ENCODE measurements around the gene EXT2.

EXT2 gene

GRCh38 chr11:44190883-44191230 is 95.4 kb downstream of the EXT2 start:
- TF ChIP-seq, protein P1, sequence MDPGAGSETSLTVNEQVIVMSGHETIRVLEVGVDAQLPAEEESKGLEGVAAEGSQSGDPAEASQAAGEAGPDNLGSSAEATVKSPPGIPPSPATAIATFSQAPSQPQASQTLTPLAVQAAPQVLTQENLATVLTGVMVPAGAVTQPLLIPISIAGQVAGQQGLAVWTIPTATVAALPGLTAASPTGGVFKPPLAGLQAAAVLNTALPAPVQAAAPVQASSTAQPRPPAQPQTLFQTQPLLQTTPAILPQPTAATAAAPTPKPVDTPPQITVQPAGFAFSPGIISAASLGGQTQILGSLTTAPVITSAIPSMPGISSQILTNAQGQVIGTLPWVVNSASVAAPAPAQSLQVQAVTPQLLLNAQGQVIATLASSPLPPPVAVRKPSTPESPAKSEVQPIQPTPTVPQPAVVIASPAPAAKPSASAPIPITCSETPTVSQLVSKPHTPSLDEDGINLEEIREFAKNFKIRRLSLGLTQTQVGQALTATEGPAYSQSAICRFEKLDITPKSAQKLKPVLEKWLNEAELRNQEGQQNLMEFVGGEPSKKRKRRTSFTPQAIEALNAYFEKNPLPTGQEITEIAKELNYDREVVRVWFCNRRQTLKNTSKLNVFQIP (CRISPR knock-in tag; IDR thresholded peaks at IDR 0.05; ENCODE audit: borderline replicate concordance, low read depth), result no peak
- TF ChIP-seq ZC3H10 (CRISPR knock-in tag; IDR thresholded peaks at IDR 0.05) (no peak), CSDC2 (CRISPR knock-in tag; IDR thresholded peaks at IDR 0.05) (no peak), PPARA (CRISPR knock-in tag; IDR thresholded peaks at IDR 0.05; ENCODE audit: borderline replicate concordance) (no peak), ZNF70 (CRISPR knock-in tag; IDR thresholded peaks at IDR 0.05) (no peak), ISL1 (CRISPR knock-in tag; IDR thresholded peaks at IDR 0.05) (no peak), ARNTL (CRISPR knock-in tag; IDR thresholded peaks at IDR 0.05; ENCODE audit: borderline replicate concordance, low read depth) (no peak), PATZ1 (CRISPR knock-in tag; IDR thresholded peaks at IDR 0.05; ENCODE audit: borderline replicate concordance) (no peak), CREB5 (CRISPR knock-in tag; IDR thresholded peaks at IDR 0.05; ENCODE audit: low read depth) (no peak)
- TF ChIP-seq, protein P2, sequence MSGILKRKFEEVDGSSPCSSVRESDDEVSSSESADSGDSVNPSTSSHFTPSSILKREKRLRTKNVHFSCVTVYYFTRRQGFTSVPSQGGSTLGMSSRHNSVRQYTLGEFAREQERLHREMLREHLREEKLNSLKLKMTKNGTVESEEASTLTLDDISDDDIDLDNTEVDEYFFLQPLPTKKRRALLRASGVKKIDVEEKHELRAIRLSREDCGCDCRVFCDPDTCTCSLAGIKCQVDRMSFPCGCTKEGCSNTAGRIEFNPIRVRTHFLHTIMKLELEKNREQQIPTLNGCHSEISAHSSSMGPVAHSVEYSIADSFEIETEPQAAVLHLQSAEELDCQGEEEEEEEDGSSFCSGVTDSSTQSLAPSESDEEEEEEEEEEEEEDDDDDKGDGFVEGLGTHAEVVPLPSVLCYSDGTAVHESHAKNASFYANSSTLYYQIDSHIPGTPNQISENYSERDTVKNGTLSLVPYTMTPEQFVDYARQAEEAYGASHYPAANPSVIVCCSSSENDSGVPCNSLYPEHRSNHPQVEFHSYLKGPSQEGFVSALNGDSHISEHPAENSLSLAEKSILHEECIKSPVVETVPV (CRISPR knock-in tag; IDR thresholded peaks at IDR 0.05), result no peak
- ATAC-seq, result no peak

DNA sequence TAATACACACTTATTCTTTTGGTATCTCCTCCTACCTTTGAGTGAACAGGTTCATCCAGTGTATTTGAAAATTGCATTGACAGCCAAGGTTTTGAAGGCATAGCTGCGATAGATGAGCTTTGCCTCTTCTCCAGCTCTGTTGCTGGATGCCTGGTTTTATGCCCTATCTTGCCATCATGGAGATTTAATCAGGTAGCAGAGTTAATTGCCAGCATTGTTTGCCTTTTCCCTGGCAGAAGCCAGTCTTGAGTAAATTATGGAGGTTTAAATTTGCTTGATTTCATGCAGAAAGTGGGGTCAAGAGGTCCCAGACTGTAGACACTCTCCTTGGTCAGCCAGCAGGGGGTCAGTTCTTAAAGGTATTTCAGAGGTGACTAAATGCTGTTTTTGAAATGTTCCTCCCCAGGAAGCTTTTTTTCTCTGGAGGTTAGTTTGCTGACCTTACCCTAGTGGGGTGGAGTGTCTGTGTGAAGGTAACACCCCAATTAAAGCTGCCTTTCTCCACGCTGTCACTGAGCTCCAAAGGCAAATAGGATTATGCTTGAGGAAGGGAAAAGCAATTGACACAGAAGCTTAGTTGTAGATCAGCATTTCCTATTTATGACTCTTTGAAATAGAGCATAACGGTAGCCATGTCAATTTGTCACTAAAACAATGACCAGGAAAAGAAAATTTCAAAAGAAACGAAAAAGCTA is 96.0 kb downstream of the EXT2 start:
- ATAC-seq, result no peak

More for the DNA sequence above, 96.0 kb downstream of the EXT2 start:
- no peak for TF ChIP-seq BACH2 (CRISPR knock-in tag; IDR thresholded peaks at IDR 0.05; ENCODE audit: borderline replicate concordance)
- peak; percentile 70; the same call in 1 of the 2 replicates for TF ChIP-seq TSHZ2 (CRISPR knock-in tag; IDR thresholded peaks at IDR 0.05)
- no peak for TF ChIP-seq ZNF8 (CRISPR knock-in tag; IDR thresholded peaks at IDR 0.05)
- TF ChIP-seq TOX (CRISPR knock-in tag; IDR thresholded peaks at IDR 0.05; ENCODE audit: borderline replicate concordance), result no peak
- TF ChIP-seq PATZ1 (CRISPR knock-in tag; IDR thresholded peaks at IDR 0.05; ENCODE audit: borderline replicate concordance), result no peak
- TF ChIP-seq OSR1 (CRISPR knock-in tag; IDR thresholded peaks at IDR 0.05), result no peak
- no peak for TF ChIP-seq ZFP30 (CRISPR knock-in tag; IDR thresholded peaks at IDR 0.05)
- peak; percentile 64; the same call in 1 of the 2 replicates for TF ChIP-seq TCF4 (CRISPR knock-in tag; IDR thresholded peaks at IDR 0.05; ENCODE audit: borderline replicate concordance)
- TF ChIP-seq ZC3H10 (CRISPR knock-in tag; IDR thresholded peaks at IDR 0.05), result no peak
- TF ChIP-seq, protein P1 (CRISPR knock-in tag; IDR thresholded peaks at IDR 0.05; ENCODE audit: borderline replicate concordance, low read depth), result no peak
